Fibroblast of upper back skin (primary cell): ENCODE measurements around the gene FOLR2.
"Not testable (repeated sequence)": the region's sequence is repeated elsewhere in the genome, so short reads cannot be mapped to it uniquely, and the experiment has no call there.

Experiments
- DNase-seq: peaks from one replicate; pipeline ENCODE4 v3.0.0-alpha.2; 2013

Gene FOLR2

GRCh38 chr11:72216638-72217037 lies at the start of gene FOLR2:
TSS of gene FOLR2 (plus strand) at chr11:72216794. CDS start at chr11:72218585, 1,791 bp downstream.
- DNase-seq, result no peak

DNA sequence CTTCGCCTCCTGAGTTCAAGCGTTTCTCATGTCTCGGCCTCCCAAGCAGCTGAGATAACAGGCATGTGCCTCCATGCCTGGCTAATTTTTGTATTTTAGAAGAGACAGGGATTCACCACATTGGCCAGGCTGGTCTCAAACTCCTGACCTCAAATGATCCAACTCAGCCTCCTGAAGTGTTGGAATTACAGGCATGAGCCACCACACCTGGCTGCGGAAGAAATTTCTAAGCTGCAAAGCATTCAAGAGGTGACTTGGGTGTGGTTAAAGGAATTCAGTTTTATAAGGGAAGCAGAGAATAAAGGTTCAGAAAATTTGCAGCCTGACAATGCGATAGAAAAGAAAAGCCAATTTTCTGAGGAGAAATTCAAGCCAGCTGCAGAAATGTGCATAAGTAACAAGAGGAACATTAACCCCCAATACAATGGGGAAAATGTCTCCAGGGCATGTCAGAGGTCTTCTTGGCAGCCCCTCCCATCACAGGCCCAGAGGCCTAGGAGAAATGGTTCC lies 47.5 kb upstream of the FOLR2 start:
- DNase-seq, result not testable (repeated sequence)

DNA sequence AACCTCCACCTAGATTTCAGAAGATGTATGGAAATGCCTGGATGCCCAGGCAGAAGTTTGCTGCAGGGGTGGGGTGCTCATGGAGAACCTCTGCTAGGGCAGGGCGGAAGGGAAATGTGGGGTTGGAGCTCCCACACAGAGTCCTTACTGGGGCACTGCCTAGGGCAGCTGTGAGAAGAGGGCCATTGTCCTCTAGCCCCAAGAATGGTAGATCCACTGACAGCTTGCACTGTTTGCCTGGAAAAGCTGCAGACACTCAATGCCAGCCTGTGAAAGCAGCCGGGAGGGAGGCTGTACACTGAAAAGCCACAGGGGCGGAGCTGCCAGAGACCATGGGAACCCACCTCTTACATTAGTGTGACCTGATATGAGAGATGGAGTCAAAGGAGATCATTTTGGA lies 46.8 kb upstream of the FOLR2 start:
- DNase-seq, result not testable (repeated sequence)

DNA sequence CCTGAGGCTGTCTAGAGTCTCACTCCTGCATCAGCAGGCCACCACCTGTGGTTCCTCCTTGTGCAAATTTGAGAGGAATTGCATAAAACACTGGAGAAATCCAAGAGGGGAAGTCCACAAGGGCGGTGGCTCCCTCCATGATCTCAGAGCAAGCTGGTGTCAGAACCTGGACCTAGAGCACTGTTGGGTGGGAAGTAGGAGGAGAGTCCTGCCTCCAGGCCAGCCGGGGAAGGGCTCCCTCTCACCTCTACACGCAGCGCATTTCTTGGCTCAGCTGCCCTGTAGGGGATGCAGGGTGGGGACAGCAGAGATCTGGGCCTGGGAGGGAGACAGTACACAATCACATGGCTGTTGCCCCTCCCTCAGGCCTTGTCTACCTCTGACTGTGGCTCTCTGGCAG lies 44.6 kb upstream of the FOLR2 start:
- not testable (repeated sequence) for DNase-seq

DNA sequence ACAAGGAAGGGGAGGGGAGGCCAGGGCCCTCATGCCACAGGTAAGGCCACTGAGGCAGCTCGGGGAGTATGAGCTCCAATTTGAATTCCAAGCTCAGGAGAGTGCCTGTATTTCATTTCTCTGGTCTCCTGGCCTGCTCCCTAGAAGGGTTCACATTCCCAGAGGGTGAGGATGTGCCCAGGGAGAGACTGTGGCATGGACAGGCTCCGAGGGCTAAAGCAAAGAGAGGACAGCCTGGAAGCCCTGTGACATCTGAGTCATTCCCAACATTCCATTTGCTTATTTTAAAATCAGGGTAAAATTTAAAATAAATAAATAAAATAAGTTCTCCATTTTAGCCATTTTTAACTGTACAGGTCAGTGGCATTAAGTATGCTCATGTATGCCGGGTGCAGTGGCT lies 43.3 kb upstream of the FOLR2 start:
- no peak for DNase-seq

DNA sequence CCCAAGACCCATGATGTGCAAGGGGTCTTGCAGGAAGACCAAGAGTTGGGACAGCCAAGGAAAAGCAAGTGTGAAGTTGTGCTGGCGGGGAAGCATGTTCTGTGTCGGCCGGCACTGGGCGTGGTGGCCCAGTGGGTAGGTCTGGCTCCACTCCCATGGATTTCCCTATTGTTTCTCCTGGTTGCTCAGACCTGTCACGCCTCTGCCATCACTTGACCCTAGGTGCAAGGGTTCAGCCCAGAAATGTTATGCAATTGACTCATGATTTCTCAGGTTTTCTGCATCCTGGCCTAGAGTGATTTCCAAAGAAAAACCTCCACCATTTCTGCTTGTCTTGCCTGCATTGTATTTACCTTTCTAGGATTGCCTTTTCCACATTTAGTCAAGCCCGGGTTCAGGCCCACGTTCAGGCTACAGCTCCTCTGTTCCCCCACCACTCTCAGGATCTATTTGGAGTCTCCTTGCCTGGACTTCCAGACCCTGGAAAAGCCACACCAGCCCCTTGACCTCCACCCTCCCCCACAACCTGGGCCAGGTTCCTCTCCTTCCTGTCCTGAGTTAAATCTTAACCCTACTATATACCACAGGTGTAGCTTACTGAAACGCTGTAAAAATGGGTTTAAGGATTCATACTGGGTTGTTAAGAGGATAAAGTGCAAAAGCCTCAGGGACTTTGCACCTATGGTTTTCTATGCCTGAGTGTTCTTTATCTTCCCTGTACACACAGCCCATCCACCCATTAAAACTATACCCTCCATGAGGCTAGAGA lies 42.1 kb upstream of the FOLR2 start:
- DNase-seq, result no peak

- DNase-seq, result no peak
These were observed 38.9 kb upstream of the FOLR2 start for GRCh38 chr11:72177656-72178055.

- DNase-seq, result no peak
These were observed 37.4 kb upstream of the FOLR2 start for GRCh38 chr11:72179049-72179803.

DNA sequence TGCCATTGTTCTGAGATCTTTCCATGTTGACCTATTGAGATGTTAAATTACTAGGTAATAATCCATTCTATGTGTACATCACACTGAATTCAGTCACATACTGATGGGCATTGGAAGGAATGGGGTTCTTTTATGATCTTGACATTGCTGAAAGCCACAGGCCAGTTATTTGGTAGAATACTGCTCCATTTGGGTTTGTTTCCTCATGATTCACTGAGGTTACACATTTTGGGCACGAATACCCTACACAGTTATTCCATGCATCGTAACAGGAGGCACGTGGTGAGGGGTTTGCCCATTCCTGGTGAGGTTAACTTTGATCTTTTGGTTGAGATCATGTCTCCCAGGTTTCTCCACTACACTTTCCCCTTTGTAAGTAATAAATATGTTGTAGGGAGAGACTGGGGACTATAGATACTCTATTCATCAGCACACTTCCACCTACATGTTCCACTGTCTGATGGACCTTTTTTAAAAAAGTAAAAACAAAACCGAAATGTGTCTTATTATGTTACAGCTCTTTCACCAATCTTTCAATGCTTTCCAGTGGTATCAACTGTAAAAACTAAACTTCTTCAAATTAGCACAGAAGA lies 36.7 kb upstream of the FOLR2 start:
- peak; percentile 16 for DNase-seq

DNA sequence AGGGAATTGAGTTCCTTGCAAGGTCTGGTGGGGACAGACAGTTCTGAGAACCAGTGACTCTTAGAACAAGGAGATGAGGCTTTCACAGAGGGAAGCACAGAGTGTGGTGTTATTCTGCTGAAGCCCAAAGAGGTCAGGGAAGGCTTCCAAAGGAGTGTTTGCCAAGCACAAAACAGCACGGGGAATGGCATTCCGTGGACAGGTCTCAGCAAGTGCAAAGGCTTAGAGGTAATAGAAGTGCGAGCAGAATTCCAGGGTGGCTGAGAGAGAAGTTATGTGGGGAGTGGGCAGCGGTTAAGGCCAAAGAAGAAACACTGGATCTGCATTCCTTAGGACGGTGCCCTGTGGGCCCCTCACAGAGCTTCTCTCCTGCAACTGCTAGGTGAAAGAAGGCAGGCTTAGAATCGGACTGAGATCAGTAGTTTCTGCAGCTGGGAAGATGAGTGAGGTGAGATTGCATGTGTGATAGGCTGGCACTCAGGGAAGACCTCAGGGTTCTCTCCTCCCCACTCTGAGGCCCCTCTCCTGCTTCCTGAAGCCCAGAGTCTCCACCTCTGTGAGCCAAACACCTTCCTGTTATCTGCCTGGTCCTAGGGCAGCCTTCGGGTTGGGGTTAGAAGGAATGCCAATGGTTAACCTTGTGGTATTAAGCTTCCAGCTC lies 35.6 kb upstream of the FOLR2 start:
- DNase-seq, result not testable (repeated sequence)

GRCh38 chr11:72181553-72181958 lies 35.0 kb upstream of the FOLR2 start:
- not testable (repeated sequence) for DNase-seq

- no peak for DNase-seq
These were observed 28.3 kb upstream of the FOLR2 start for GRCh38 chr11:72188267-72188666.

DNA sequence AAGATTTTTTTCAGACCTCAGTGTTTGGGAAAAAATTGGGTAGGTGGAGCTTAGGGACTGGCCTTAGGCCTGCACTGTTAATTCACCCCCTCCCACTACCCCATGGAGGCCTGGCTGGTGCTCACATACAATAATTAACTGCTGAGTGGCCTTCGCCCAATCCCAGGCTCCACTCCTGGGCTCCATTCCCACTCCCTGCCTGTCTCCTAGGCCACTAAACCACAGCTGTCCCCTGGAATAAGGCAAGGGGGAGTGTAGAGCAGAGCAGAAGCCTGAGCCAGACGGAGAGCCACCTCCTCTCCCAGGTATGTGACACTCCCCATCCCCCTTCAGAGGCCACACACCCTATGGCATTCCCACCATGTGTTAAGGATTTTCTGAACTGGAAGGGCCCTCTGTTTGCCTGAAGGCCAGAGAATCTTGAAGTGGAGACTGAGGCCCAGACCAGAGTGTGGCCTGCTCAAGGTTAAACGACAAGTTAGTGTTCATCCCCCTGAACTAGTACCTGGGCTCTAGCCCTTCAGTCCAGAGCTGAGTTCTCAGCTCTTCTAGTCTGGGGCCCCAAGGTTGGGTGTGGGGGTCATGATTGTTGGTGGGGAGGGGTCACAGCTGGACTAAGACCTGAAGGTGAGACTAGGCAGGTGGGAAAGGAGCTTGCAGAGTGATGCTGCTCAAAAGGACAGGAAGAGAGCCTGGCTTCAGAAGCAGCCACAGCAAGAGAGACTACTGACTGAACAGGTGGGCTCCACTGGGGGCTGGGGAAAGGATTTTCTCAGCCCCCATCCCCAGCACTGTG lies 26.9 kb upstream of the FOLR2 start:
- DNase-seq, result no peak

DNA sequence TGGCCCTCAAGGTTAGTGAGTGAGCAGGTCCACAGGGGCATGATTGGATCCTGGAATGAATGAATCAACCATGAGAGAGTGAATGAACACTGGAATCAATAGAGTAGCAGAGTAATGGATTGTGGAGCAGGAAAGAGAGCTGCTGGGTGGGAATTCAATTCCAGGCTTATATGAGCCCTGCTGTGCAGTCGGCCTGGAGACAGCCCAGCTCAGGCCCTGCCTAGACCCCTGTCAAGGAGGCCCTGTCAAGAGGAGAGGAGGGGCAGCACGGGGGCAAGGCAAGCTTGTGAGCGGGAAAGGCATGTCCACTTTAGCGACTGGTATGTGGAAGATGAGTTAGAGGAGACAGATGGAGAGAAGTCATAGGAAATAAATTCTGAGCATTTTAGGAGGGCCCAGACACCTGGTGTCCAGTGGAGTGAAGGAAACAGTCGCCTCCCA lies 25.9 kb upstream of the FOLR2 start:
- no peak for DNase-seq

DNA sequence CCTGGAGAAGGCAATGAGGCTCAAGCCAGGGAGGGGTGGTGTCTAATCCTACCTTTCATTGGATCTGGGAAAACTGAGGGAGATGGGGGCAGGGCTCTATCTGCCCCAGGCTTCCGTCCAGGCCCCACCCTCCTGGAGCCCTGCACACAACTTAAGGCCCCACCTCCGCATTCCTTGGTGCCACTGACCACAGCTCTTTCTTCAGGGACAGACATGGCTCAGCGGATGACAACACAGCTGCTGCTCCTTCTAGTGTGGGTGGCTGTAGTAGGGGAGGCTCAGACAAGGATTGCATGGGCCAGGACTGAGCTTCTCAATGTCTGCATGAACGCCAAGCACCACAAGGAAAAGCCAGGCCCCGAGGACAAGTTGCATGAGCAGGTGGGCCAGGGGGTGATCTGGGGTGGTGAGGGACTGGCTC lies 24.6 kb upstream of the FOLR2 start, which contains the start of gene FOLR1:
Gene FOLR1 (plus strand): TSS at position 180 of the 421 bp plus-strand sequence. CDS start 34 bp downstream, at position 214.
- DNase-seq, result no peak

DNA sequence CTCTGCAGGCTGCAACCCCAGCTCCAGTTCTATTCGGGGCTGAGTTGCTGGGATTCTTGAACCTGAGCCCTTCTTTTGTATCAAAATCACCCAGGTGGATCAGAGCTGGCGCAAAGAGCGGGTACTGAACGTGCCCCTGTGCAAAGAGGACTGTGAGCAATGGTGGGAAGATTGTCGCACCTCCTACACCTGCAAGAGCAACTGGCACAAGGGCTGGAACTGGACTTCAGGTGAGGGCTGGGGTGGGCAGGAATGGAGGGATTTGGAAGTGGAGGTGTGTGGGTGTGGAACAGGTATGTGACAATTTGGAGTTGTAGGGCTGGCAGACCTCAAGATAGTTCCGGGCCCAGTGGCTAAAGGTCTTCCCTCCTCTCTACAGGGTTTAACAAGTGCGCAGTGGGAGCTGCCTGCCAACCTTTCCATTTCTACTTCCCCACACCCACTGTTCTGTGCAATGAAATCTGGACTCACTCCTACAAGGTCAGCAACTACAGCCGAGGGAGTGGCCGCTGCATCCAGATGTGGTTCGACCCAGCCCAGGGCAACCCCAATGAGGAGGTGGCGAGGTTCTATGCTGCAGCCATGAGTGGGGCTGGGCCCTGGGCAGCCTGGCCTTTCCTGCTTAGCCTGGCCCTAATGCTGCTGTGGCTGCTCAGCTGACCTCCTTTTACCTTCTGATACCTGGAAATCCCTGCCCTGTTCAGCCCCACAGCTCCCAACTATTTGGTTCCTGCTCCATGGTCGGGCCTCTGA lies 20.9 kb upstream of the FOLR2 start:
- DNase-seq, result no peak

GRCh38 chr11:72201445-72201844 lies 15.1 kb upstream of the FOLR2 start:
- DNase-seq, result not testable (repeated sequence)

GRCh38 chr11:72202571-72202970 lies 14.0 kb upstream of the FOLR2 start:
- DNase-seq, result no peak

DNA sequence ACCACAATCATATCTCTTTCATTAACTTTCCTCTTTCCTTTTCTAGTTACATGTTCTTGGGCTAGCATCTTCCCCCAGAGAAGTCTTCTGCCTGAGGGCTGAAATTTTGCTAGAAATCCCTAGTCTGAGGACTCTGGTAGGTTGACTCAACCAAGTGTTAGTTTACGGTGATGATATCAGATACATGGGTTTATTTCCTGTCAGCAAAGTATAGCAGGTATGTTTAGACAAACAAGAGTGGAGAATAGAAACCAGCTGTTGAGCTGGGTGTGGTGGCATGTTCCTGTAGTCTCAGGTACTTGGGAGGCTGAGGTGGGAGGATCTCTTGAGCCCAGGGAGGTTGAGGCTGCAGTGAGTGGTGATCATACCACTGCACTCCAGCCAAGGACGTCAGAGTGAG lies 13.4 kb upstream of the FOLR2 start:
- no peak for DNase-seq

DNA sequence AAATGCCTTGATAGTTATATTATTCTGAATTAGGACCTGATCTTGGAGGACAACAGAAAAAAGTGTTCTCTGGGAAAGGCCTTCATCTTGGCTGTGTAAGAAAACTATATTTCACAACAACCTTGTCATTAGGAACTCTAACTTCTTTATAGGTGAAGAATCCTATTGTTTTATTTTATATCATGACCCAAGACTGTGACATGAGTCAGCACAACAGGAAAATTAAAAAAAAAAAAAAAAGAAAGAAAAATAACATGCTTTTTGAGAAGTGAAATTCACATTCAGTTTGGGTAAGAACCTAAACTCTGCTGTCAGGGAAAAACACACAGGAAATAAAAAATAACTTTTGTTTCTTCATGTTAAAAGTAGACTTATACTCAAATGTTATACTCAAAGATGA lies 11.7 kb upstream of the FOLR2 start:
- DNase-seq, result no peak

DNA sequence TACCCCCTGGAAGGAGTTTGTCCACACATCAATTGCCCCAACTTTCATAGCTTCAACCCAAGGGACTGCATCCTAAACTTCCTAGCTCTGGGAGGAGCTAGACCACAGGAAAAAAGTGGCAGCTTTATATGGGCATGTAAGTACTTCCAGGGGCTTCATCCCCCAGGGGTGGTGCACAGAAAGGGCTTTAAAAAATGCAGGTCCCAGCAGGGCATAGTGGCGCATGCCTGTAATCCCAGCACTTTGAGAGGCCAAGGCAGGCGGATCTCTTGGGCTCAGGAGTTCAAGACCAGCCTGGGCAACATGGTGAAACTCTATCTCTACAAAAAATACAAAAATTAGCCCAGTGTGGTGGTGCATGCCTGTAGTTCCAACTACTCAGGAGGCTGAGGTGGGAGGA lies 9.8 kb upstream of the FOLR2 start:
- DNase-seq, result not testable (repeated sequence)
